K562 (cell line): ENCODE data around the gene ODAD2.

Experiments
- CTCF ChIP-seq, 3 experiments: IDR thresholded peaks in 2 of 3; conservative IDR thresholded peaks in 1 of 3; 2 replicates each; pipeline ENCODE4 v1.5.1; 2011 to 2012; ENCODE audit warnings: low read length in 3 of 3, mild to moderate bottlenecking in 3 of 3, control low read depth in 2 of 3, improper control_type of control experiment in 1 of 3, inconsistent platforms in 1 of 3, low read depth in 1 of 3, mixed read lengths in 1 of 3, moderate library complexity in 1 of 3; ENCODE audit not compliant: insufficient read depth in 2 of 3
- YY1 ChIP-seq, 3 experiments: IDR thresholded peaks; 2 replicates each; pipeline ENCODE4 v1.6.1; 2011; ENCODE audit warnings: low read length in 2 of 3, mild to moderate bottlenecking in 2 of 3, moderate library complexity in 2 of 3, borderline replicate concordance in 1 of 3, control low read depth in 1 of 3, low read depth in 1 of 3; ENCODE audit not compliant: insufficient read depth in 3 of 3, insufficient replicate concordance in 2 of 3, control insufficient read depth in 1 of 3, insufficient read length in 1 of 3; ENCODE audit errors: extremely low read depth in 1 of 3

GRCh38 chr10:27878281-27878680 lies 120.6 kb downstream of the ODAD2 start:
- TF ChIP-seq CTCF (IDR thresholded peaks at IDR 0.05 in 2 of 3, conservative IDR thresholded peaks at IDR 0.05 in 1 of 3; ENCODE audit: insufficient read depth in 2 of 3, low read depth in 1 of 3, low read length in 3 of 3): no peak
- no peak for TF ChIP-seq YY1 (IDR thresholded peaks at IDR 0.05; ENCODE audit: borderline replicate concordance in 1 of 3, control insufficient read depth in 1 of 3, extremely low read depth in 1 of 3, insufficient read depth in 3 of 3, insufficient read length in 1 of 3, insufficient replicate concordance in 2 of 3, low read depth in 1 of 3, low read length in 2 of 3)
